Measurements from ENCODE around the gene EPOP.

DNA sequence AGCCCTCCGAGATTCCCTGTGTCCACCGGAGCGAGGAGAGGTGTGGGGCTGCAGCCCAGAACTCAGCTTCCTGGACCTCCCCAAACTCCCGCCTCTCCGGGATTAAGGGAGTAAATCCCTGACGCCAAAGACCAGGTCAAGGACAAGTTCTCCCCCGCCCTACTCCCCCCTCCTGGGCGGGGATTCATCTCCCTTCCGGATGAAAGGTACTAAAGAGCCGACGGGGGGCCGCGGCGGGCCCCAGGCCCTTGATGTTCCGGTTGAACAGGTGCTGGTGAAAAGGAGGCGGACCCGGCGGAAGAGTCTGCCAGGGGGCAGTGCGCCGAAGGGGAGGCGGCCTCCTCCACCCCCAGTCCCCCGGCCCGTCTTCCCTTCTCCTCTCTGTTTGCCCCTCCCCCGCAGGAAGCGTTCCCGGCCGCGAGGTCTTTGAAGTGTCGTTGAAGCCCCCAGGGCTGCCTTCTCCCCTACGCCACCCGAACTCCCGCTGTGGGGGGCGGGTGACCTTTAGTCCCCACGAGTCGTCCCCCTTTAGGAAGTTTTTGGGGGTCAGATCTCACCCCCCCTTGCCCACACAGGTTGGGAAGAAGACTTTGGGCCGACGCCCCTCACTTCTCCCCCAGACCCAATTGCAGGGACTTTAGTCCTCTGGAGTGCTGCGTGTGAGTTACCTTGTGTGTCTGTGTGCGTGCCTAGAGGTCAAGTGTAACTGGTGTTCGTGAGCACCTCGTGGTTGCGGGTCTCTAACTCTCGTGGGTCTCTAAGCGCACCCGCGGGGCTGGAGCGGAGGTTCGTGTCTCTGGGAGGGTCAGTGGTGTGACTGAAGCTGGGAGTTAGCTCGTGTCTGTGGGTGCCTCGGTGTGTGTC, 29.2 kb upstream of the EPOP start:
- TF ChIP-seq, protein P1, sequence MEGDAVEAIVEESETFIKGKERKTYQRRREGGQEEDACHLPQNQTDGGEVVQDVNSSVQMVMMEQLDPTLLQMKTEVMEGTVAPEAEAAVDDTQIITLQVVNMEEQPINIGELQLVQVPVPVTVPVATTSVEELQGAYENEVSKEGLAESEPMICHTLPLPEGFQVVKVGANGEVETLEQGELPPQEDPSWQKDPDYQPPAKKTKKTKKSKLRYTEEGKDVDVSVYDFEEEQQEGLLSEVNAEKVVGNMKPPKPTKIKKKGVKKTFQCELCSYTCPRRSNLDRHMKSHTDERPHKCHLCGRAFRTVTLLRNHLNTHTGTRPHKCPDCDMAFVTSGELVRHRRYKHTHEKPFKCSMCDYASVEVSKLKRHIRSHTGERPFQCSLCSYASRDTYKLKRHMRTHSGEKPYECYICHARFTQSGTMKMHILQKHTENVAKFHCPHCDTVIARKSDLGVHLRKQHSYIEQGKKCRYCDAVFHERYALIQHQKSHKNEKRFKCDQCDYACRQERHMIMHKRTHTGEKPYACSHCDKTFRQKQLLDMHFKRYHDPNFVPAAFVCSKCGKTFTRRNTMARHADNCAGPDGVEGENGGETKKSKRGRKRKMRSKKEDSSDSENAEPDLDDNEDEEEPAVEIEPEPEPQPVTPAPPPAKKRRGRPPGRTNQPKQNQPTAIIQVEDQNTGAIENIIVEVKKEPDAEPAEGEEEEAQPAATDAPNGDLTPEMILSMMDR (conservative IDR thresholded peaks at IDR 0.05; ENCODE audit: low read length) = peak; percentile 25; the same call in 1 of the 2 replicates
- no peak for TF ChIP-seq EZH2phosphoT487 (IDR thresholded peaks at IDR 0.05; ENCODE audit: borderline replicate concordance, low read depth, low read length)

All from OCI-LY7 (cell line).